Measurements from ENCODE around the gene EXOC2. TPM values are rescaled to one million over a fixed set of nuclear protein-coding genes. Genes with fewer than 3 reads are reported as not detected.

The EXOC2 gene
- total RNA-seq, 1 donor from 2014 or later = 34.3 TPM

DNA sequence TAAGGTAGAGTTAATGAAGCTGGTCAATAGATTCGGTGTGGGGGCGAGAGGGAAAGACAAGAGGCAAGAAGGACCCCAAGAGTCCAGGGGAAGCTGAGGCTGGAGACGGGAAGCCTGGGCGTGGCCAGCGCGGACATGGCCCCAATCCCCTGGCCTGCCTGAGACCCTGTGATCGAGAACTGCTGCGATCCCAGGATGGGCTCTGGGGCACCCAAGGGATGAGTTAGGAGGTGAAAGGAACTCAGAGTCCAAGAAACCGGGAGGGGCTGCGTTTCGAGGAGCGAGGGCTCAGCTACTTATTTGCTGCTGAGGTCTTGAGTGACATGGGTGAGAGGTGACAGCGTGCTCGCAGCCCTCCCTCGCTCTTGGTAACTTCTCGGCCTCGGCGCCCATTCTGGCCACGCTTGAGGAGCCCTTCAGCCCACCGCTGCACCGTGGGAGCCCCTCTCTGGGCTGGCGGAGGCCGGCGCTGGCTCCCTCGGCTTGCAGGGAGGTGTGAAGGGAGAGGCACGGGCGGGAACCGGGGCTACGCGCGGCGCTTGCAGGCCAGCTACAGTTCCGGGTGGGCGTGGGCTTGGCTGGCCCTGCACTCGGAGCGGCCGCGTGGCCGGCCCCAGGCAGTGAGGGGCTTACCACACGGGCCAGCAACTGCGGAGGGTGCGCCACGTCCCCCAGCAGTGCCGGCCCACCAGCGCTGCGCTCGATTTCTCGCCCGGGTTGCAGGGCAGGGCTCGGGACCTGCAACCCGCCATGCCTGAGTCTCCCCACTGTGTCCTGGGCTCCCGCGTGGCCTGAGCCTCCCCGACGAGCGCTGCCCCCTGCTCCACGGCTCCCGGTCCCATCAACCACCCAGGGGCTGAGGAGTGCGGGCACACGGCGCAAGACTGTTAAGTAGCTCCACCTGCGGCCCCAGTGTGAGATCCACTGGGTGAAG is 243.2 kb downstream of the EXOC2 start:
- no peak for DNase-seq (ENCODE audit: low read depth in 2 of 2)

DNA sequence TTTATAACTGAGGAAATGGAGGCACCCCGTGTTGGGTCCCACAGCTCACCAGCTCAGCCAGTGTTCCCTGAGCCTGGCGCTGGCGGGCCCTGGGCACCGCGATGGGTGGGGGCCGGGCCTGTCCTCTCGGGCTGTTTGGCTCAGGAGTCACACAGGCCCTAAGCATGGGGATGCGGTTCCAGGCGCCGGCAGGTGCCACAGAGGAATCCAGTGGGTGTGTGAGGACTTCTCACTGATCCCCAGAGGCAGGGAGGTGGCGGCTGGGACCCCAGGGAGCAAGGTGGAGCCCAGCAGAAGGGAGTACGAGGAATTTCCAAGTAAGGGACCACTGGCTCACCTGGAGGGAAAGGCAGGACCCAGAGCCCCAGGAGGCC is 243.9 kb downstream of the EXOC2 start:
- no peak for DNase-seq (ENCODE audit: low read depth in 2 of 2)

DNA sequence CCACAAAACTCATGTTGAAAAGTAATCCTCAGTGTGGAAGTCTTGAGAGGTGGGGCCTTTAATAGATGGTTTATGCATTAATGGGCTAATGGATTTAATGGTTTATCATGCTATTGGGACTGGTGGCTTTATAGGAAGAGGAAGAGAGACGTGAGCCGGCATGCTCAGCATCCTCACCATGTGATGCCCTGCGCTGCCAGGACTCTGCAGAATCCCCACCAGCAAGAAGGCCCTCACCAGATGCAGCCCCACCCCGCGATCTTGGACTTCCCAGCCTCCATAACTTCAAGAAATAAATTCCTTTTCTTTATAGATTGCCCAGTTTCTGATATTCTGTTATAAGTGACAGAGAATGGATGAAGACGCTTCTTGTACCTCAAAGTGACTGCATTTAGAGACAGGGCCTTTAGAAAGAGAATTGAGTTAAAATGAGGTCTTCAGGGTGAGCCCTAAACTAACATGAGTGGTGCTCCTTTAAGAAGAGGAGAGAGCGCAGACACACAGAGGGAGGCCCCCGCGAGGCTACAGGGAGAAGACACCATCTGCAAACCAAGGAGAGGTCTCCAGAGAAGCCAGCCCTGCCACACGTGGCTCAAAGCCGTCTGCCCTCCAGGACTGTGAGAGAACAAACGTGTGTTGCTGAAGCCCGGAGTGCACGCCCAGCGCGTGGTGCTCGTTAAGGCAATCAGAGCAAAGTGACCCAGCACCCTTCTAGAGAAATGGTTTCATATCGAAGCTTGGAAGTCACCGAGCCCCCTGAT is 244.5 kb downstream of the EXOC2 start:
- no peak for DNase-seq (ENCODE audit: low read depth in 2 of 2)

DNA sequence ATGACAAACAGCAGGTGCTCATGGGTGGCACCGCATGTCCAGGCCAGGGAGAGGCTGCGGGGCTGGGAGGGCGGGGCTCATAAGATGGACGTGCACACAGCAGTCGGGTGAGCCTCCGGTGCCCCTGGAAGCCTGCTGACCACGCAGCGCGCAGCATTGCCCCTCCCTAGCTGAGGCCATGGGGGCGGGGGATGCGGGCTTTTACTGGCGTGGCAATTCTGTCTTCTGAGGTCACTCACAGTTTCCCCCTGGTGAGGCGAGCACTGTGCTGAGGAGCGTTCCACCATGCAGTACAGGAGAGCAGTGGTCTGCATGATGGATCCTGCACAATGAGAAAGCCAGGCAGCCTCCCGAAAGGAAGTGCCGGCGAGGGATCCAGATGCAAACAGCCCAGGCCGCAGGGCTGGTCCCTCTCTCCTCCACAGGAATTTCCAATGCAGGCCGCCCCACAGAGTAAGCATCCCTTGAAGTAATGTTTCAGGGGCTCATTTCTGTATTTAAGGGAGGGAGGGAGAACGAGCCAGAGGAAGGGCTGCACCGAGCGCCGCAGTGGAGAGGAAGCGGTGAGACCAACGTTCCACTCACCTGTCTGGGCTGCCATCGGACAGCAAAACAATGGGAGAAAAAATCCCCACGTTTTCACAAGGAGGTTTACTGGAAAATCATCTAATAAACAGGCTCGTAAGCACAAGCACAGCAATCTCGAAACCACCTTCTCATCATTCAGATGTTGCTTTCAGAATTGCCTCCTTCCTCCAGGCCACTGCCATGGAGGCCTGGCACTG is 245.4 kb downstream of the EXOC2 start:
- DNase-seq (ENCODE audit: low read depth in 2 of 2) = no peak

GRCh38 chr6:446418-447366 is 246.2 kb downstream of the EXOC2 start:
- peak; percentile 18 to 35 for DNase-seq (ENCODE audit: low read depth in 2 of 2)

GRCh38 chr6:445571-446417 is 247.1 kb downstream of the EXOC2 start:
- DNase-seq (ENCODE audit: low read depth in 2 of 2) = no peak

DNA sequence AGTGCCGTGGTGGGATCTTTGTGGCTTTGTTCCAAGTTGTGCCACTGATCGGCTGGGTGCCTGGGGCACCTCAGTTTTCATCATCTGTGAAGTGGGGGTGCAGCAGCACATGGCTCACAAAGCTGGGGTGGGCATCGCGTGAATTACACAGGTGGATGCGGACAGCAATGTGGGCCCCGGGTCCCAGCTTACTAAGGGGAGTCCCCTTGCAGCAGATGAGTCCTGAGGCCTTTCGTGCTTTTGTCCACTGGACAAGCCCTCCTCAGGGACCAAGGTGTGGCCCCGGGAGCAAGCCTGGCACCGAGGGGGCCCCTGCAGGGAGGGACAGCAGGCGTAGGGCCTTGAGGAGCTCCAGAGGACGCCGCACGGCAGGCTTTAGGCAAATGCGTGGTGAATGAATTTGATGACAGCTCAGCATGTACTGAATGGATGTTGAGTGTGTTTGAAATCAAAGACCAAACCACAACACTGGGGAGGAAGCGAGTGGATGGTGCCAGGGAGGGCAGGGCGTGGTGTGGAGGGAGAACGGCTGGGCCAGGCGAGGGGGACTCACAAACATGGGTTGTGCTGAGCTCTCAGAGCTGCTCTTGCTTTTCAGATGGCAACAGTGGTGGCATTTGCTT is 248.2 kb downstream of the EXOC2 start:
- no peak for DNase-seq (ENCODE audit: low read depth in 2 of 2)

- no peak for DNase-seq (ENCODE audit: low read depth in 2 of 2)
Measured at GRCh38 chr6:443621-444159, 249.2 kb downstream of the EXOC2 start.

GRCh38 chr6:441126-441920 is 251.6 kb downstream of the EXOC2 start:
- DNase-seq (ENCODE audit: low read depth in 2 of 2) = no peak

DNA sequence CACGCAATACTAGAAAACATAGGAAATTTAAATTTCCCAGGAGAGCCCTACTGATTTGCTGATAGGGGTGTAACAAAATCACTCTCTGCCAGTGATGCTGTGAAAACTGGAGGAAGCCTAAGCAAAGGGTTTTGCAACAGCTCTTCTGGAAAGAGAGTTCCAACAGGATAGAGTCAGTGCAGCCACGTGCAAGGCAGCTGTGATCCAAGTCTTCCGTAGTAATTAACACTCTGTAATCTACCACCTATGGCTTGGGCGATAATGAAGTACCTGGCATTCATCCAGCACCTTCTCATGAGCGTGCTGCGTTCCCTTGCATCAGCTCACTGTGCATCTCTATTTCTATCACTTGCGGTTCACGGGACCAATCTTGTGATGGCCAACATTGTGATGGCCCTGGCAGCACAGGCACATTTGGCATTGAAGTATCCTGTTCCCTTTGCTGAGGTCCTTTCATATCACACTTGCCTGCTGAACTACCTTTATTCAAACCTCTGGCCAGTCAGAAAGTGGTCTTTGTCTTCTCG is 253.2 kb downstream of the EXOC2 start:
- DNase-seq (ENCODE audit: low read depth in 2 of 2) = no peak

DNA sequence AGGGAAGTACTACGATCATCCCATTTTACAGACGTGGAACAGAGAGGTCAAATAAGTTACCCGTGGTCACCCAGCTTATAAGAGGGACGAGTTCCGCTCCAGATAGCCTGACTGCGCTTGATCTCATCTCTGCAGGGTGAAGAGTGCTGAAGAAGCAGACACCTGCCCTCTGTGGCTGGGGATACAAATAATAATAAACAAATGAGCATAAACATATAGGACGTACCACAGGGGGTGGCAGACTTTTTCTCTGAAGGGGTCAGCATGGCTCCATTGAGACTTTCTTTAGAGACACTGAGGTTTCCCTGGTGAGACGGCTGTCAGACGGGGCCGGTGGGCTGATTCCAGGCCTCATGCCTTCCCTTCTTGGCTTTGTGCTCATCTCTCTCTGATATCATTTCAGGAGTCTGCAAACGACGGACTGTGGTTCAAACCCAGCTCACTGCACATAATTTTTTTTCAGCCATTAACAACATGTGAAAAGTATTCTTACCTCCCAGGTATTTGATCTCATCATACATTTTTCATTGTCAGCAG is 254.2 kb downstream of the EXOC2 start:
- no peak for DNase-seq (ENCODE audit: low read depth in 2 of 2)

DNA sequence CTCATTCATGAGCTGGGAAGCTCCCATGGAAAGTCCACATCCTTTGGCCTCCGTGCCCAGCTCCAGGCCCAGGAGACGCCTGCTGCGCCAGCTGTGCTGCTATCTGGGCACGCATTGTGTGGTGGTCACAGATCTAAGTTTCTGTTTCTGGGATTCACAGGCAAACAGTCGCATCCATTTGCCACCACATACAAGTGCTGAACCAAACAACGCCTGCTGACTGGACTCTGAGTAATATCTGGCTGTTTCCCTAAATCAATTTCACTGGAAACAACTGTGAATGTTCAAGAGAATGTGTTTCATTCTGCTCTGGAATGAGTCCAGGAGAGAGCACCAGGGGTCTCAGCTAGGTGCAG is 255.9 kb downstream of the EXOC2 start:
- DNase-seq (ENCODE audit: low read depth in 2 of 2) = no peak

DNA sequence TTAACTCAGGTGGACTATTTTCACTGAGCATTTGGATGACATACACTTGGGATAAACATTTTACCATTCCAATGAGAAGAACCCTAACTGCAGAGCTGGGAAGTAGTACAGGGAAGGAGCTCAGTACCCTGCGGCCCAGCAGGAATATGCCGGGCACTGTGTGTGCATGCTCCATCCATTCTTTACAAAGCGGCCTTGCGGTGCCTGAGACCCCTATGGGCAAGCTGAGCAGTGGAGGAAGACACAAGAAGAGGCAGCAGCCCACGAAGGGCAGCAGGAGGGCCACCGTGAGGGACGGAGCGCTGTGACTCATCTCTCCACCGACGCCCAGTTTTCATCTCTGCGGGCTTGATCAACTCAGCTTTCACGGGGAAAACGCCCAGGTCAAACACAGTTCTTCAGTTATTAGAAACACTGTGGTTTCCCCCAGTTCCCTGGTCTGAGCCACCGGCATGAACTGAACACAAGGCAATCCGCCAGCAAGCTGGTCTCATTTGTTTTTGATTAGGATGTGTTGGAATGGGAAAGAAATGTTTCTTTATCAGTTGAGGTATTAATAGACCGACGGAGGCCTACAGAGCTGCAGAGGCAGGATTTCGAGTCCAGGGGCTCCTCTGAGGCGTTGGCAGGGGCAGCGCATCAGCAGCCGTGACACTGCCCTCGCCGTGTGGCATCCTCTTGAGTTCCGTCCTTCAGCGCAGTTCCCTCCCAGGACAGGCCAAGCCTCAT is 256.5 kb downstream of the EXOC2 start:
- no peak for DNase-seq (ENCODE audit: low read depth in 2 of 2)

DNA sequence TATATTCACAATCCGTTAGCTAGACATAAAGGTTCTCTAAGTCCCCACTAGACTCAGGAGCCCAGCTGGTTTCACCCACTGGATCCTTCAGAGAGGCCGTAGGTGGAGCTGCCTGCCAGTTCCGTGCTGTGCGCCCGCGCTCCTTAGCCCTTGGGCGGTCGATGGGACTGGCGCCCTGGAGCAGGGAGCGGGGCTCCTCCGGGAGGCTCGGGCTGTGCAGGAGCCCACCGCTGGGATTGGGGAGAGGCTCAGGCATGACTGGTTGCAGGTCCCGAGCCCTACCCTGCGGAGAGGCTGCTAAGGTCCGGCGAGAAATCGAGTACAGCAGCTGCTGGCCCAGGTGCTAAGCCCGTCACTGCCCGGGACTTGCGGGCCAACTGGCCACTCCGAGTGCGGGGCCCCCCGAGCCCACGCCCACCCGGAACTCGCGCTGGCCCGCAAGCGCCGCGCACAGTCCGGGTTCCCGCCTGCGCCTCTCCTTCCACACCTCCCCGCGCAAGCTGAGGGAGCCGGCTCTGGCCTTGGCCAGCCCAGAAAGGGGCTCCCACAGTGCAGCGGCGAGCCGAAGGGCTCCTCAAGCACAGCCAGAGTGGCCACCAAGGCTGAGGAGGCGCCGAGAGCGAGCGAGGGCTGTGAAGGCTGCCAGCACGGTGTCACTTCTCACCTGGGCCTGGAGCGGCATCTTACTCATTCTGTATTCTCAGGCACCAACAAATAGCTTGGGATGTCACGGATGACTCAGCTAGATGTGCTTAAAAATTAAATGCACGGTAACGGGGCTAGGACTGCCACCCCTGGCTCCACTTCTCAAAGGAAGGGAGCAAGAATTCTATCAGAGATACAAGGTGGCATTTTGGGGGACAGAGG is 257.3 kb downstream of the EXOC2 start:
- DNase-seq (ENCODE audit: low read depth in 2 of 2) = no peak

Data from dermis microvascular lymphatic vessel endothelial cell (primary cell).